DOHH2 (cell line): Measurements from ENCODE around the gene CREB5.

Source experiments
- H3F3A ChIP-seq: fragments of 200-600 bp; sonication (generic), shearing (Covaris generic); 2 replicates; pipeline ENCODE4 v1.6.0; 2016; ENCODE audit warnings: antibody characterized with exemption, mild to moderate bottlenecking; ENCODE audit not compliant: control insufficient read depth, insufficient read depth
- H3K27ac ChIP-seq: fragments of 200-600 bp; sonication (generic); 2 replicates; pipeline ENCODE4 v1.5.1; 2014; ENCODE audit warnings: low read depth, mild to moderate bottlenecking, low read length, moderate library complexity
- H3K27me3 ChIP-seq: fragments of 200-600 bp; sonication (generic); 2 replicates; pipeline ENCODE4 v1.6.1; 2014; ENCODE audit warnings: mild to moderate bottlenecking, low read length, mixed read lengths; ENCODE audit not compliant: control insufficient read depth
- H3K36me3 ChIP-seq: fragments of 200-600 bp; sonication (generic); 2 replicates; pipeline ENCODE4 v1.6.1; 2014; ENCODE audit warnings: mild to moderate bottlenecking, low read length, moderate library complexity, mixed read lengths; ENCODE audit not compliant: control insufficient read depth
- H3K4me1 ChIP-seq: fragments of 200-600 bp; sonication (generic); 2 replicates; pipeline ENCODE4 v1.6.1; 2014; ENCODE audit warnings: mild to moderate bottlenecking, low read length, mixed read lengths; ENCODE audit not compliant: control insufficient read depth
- H3K4me2 ChIP-seq: fragments of 200-600 bp; sonication (generic); 2 replicates; pipeline ENCODE4 v1.6.0; 2014; ENCODE audit warnings: mild to moderate bottlenecking, low read length, moderate library complexity
- H3K4me3 ChIP-seq: fragments of 200-600 bp; sonication (generic); 2 replicates; pipeline ENCODE4 v1.5.1; 2014; ENCODE audit warnings: mild to moderate bottlenecking, low read length, mixed read lengths
- H3K79me2 ChIP-seq: fragments of 200-600 bp; sonication (generic); 2 replicates; pipeline ENCODE4 v1.6.1; 2014; ENCODE audit warnings: mild to moderate bottlenecking, low read length, mixed read lengths; ENCODE audit not compliant: control insufficient read depth
- H3K9me2 ChIP-seq: fragments of 200-600 bp; sonication (generic); replicated peaks from 2 replicates; pipeline ENCODE4 v1.6.1; 2014; ENCODE audit warnings: mild to moderate bottlenecking, low read length, mixed read lengths; ENCODE audit not compliant: control insufficient read depth
- H3K9me3 ChIP-seq: fragments of 200-600 bp; sonication (generic); 2 replicates; pipeline ENCODE4 v1.6.1; 2014; ENCODE audit warnings: antibody characterized with exemption, low read length, mixed read lengths; ENCODE audit not compliant: control insufficient read depth, insufficient read depth
- H4K20me1 ChIP-seq: fragments of 200-600 bp; sonication (generic); 2 replicates; pipeline ENCODE4 v1.6.0; 2014; ENCODE audit warnings: low read depth, mild to moderate bottlenecking, antibody characterized with exemption, low read length, moderate library complexity; ENCODE audit not compliant: control insufficient read depth, insufficient read depth
- CTCF ChIP-seq: fragments of 200-600 bp; sonication (generic); IDR thresholded peaks from one replicate; pipeline ENCODE4 v1.5.1; 2014; ENCODE audit warnings: antibody characterized with exemption, mild to moderate bottlenecking, low read depth, low read length; ENCODE audit not compliant: poor library complexity, severe bottlenecking
- EZH2phosphoT487 ChIP-seq: fragments of 200-600 bp; sonication (generic); IDR thresholded peaks from 2 replicates; pipeline ENCODE4 v1.6.1; 2017; ENCODE audit warnings: borderline replicate concordance, mild to moderate bottlenecking, antibody characterized with exemption, low read length, moderate library complexity, mixed read lengths

Gene CREB5

GRCh38 chr7:28792858-28793257, 380.5 kb downstream of the CREB5 start:
- no peak for TF ChIP-seq CTCF
- TF ChIP-seq EZH2phosphoT487: no peak
- Histone ChIP-seq H4K20me1 (no peaks in the 10 kb centered on the region), H3K27me3 (no peaks in the 10 kb centered on the region)

GRCh38 chr7:28793381-28794085, 381.2 kb downstream of the CREB5 start:
- no peaks in the 10 kb centered on the region for H3K79me2 ChIP-seq
- peaks cover 4% of the 10 kb centered on the region; the same call in 1 of the 2 replicates for H3K4me1 ChIP-seq
- H3K27me3 ChIP-seq: no peaks in the 10 kb centered on the region
- no peaks in the 10 kb centered on the region for H4K20me1 ChIP-seq
- H3K9me2 ChIP-seq: no peaks in the 10 kb centered on the region
- H3K36me3 ChIP-seq: no peaks in the 10 kb centered on the region
- no peaks in the 10 kb centered on the region for H3F3A ChIP-seq
- no peak for TF ChIP-seq CTCF
- TF ChIP-seq EZH2phosphoT487: no peak
- H3K4me2 ChIP-seq: no peak overlapping the region
- no peak overlapping the region for H3K27ac ChIP-seq
- H3K4me3 ChIP-seq: no peak overlapping the region
- H3K9me3 ChIP-seq: no peaks in the 10 kb centered on the region

More at GRCh38 chr7:28792858-28793257, 380.5 kb downstream of the CREB5 start:
- H3K9me3 ChIP-seq: no peaks in the 10 kb centered on the region
- H3K4me3 ChIP-seq: no peak overlapping the region
- H3K36me3 ChIP-seq: no peaks in the 10 kb centered on the region
- no peaks in the 10 kb centered on the region for H3F3A ChIP-seq
- H3K4me1 ChIP-seq: peaks cover 4% of the 10 kb centered on the region; the same call in 1 of the 2 replicates
- H3K9me2 ChIP-seq: no peaks in the 10 kb centered on the region
- H3K27ac ChIP-seq: no peak overlapping the region
- no peak overlapping the region for H3K4me2 ChIP-seq
- H3K79me2 ChIP-seq: no peaks in the 10 kb centered on the region

- no peaks in the 10 kb centered on the region for H3F3A ChIP-seq
- H3K36me3 ChIP-seq: no peaks in the 10 kb centered on the region
- H3K4me1 ChIP-seq: no peaks in the 10 kb centered on the region
- H3K9me3 ChIP-seq: no peaks in the 10 kb centered on the region
- H3K27ac ChIP-seq: no peak overlapping the region
- no peaks in the 10 kb centered on the region for H3K79me2 ChIP-seq
- H3K9me2 ChIP-seq: no peaks in the 10 kb centered on the region
- no peak overlapping the region for H3K4me2 ChIP-seq
- TF ChIP-seq CTCF: no peak
- no peak for TF ChIP-seq EZH2phosphoT487
- no peak overlapping the region for H3K4me3 ChIP-seq
- H4K20me1 ChIP-seq: no peaks in the 10 kb centered on the region
- H3K27me3 ChIP-seq: no peaks in the 10 kb centered on the region
Measured at GRCh38 chr7:28798274-28798673, 386.0 kb downstream of the CREB5 start.

GRCh38 chr7:28799619-28800018, 387.3 kb downstream of the CREB5 start:
- Histone ChIP-seq H3K9me2 (no peaks in the 10 kb centered on the region), H3K4me3 (no peak overlapping the region), H3K27me3 (no peaks in the 10 kb centered on the region), H3K4me1 (no peaks in the 10 kb centered on the region), H3K36me3 (no peaks in the 10 kb centered on the region), H3K4me2 (no peak overlapping the region), H3K9me3 (no peaks in the 10 kb centered on the region), H4K20me1 (no peaks in the 10 kb centered on the region), H3F3A (no peaks in the 10 kb centered on the region), H3K27ac (no peak overlapping the region), H3K79me2 (no peaks in the 10 kb centered on the region)
- TF ChIP-seq CTCF (no peak), EZH2phosphoT487 (no peak)
